HepG2 (cell line): Measurements from ENCODE around the gene OCSTAMP.

Experiments used
- ELF4 ChIP-seq: sonication (generic); formaldehyde crosslinking; IDR thresholded peaks from 2 replicates; pipeline ENCODE4 v1.5.0; 2020; ENCODE audit warnings: missing genetic modification reagents, mild to moderate bottlenecking, moderate library complexity, borderline replicate concordance
- MEIS1 ChIP-seq: sonication (generic); formaldehyde crosslinking; IDR thresholded peaks from 2 replicates; pipeline ENCODE4 v1.9.0; 2021; ENCODE audit warnings: mild to moderate bottlenecking, missing genetic modification reagents, moderate library complexity, borderline replicate concordance
- POLR2AphosphoS5 ChIP-seq: IDR thresholded peaks from 2 replicates; pipeline ENCODE4 v1.6.1; 2012; ENCODE audit warnings: low read depth, low read length
- ZNF24 ChIP-seq: fragments of 450-650 bp; IDR thresholded peaks from 2 replicates; pipeline ENCODE4 v1.6.1; 2017; ENCODE audit warnings: antibody characterized with exemption, mild to moderate bottlenecking
- ZNF44 ChIP-seq: sonication (generic); formaldehyde crosslinking; IDR thresholded peaks from 2 replicates; pipeline ENCODE4 v1.5.1; 2020; ENCODE audit warnings: mild to moderate bottlenecking, missing genetic modification reagents
- ZNF563 ChIP-seq: sonication (generic); formaldehyde crosslinking; IDR thresholded peaks from 2 replicates; pipeline ENCODE4 v1.8.0; 2022; ENCODE audit warnings: mild to moderate bottlenecking, moderate library complexity, missing genetic modification reagents
- ZNF878 ChIP-seq: sonication (generic); formaldehyde crosslinking; IDR thresholded peaks from 2 replicates; pipeline ENCODE4 v1.8.1; 2023; ENCODE audit warnings: mild to moderate bottlenecking, missing genetic modification reagents, moderate library complexity
- TF ChIP-seq, protein P1 (sequence below): sonication (generic); formaldehyde crosslinking; IDR thresholded peaks from 2 replicates; pipeline ENCODE4 v1.5.0; 2020; ENCODE audit warnings: mild to moderate bottlenecking, missing genetic modification reagents, moderate library complexity
- TF ChIP-seq, protein P2 (sequence below): sonication (generic); formaldehyde crosslinking; IDR thresholded peaks from 2 replicates; pipeline ENCODE4 v1.4.0; 2020; ENCODE audit warnings: missing genetic modification reagents, low read depth, mild to moderate bottlenecking, borderline replicate concordance

DNA sequence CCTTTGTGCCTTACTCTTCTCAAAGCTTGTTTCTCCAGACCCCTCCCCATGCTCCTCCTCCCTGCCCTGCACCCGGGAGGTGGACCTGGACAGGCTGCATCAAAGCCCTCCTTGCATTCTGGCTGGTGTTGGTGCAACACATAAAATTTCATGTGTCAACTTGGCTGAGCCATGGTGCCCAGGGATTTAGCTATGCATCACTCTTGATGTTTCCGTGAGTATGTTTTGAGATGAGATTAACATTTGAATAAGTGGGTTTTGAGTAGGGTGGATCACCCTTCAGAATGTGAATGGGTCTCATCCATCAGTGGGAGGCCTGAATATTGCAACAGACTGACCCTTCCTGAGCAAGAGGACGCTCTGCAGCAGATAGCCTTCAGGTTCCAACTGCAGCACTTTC, 4.4 kb upstream of the OCSTAMP start:
- TF ChIP-seq, protein P1, sequence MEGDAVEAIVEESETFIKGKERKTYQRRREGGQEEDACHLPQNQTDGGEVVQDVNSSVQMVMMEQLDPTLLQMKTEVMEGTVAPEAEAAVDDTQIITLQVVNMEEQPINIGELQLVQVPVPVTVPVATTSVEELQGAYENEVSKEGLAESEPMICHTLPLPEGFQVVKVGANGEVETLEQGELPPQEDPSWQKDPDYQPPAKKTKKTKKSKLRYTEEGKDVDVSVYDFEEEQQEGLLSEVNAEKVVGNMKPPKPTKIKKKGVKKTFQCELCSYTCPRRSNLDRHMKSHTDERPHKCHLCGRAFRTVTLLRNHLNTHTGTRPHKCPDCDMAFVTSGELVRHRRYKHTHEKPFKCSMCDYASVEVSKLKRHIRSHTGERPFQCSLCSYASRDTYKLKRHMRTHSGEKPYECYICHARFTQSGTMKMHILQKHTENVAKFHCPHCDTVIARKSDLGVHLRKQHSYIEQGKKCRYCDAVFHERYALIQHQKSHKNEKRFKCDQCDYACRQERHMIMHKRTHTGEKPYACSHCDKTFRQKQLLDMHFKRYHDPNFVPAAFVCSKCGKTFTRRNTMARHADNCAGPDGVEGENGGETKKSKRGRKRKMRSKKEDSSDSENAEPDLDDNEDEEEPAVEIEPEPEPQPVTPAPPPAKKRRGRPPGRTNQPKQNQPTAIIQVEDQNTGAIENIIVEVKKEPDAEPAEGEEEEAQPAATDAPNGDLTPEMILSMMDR = no peak
- TF ChIP-seq, protein P2, sequence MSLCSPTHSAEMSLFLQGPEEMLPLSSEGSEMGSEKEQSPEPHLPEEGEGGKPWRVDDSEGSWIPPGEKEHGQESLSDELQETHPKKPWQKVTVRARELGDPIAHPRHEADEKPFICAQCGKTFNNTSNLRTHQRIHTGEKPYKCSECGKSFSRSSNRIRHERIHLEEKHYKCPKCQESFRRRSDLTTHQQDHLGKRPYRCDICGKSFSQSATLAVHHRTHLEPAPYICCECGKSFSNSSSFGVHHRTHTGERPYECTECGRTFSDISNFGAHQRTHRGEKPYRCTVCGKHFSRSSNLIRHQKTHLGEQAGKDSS = no peak
- TF ChIP-seq MEIS1 (CRISPR knock-in tag) (no peak), POLR2AphosphoS5 (no peak), ZNF563 (no peak), ZNF878 (CRISPR knock-in tag) (no peak), ZNF44 (CRISPR knock-in tag) (no peak), ZNF24 (no peak), ELF4 (no peak)
